ENCODE results near the gene JUP.
A peak's percentile ranks its signal among the peaks of the same experiment; 100 is the strongest.

Gene JUP

GRCh38 chr17:41736983-41737679, 49.4 kb downstream of the JUP start:
- Histone ChIP-seq H3K23ac (ENCODE audit: low read length in 2 of 2) (no peak overlapping the region), H3K4ac (ENCODE audit: low read depth in 1 of 2, low read length in 2 of 2) (no peak overlapping the region), H3K4me2 (ENCODE audit: low read length, poor library complexity, severe bottlenecking) (no peak overlapping the region), H3K4me1 (ENCODE audit: control insufficient read depth, insufficient read depth, low read depth, low read length) (peaks cover 35% of the 10 kb centered on the region), H3K79me1 (replicated peaks; ENCODE audit: low read length, poor library complexity, severe bottlenecking) (no peaks in the 10 kb centered on the region), H2AK5ac (ENCODE audit: low read length, severe bottlenecking) (no peak overlapping the region), H3K18ac (ENCODE audit: low read depth in 1 of 2, low read length in 2 of 2) (no peak overlapping the region), H3K27ac (ENCODE audit: low read length, poor library complexity, severe bottlenecking) (no peak overlapping the region), H4K91ac (ENCODE audit: low read length) (no peak overlapping the region), H2BK120ac (ENCODE audit: low read depth, low read length) (no peak overlapping the region), H3K14ac (ENCODE audit: low read length in 2 of 2) (no peak overlapping the region), H2BK15ac (ENCODE audit: low read depth, poor library complexity, severe bottlenecking) (no peak overlapping the region), H2BK5ac (ENCODE audit: low read depth, low read length, poor library complexity, severe bottlenecking) (no peak overlapping the region), H3K36me3 (ENCODE audit: control insufficient read depth in 1 of 2, insufficient read depth in 2 of 2, low read depth in 1 of 2, low read length in 2 of 2) (no peaks in the 10 kb centered on the region), H4K8ac (ENCODE audit: low read length) (no peak overlapping the region), H3K4me3 (ENCODE audit: insufficient read depth in 1 of 2, low read depth in 1 of 2, low read length in 2 of 2) (no peak overlapping the region), H2BK12ac (ENCODE audit: low read length in 2 of 2) (no peak overlapping the region), H2AFZ (ENCODE audit: low read depth, low read length) (no peak overlapping the region), H3K9me3 (ENCODE audit: control insufficient read depth, low read length) (no peaks in the 10 kb centered on the region), H3K9ac (ENCODE audit: low read length) (no peak overlapping the region), H3K27me3 (ENCODE audit: control insufficient read depth in 1 of 2, insufficient read depth in 1 of 2, low read length in 2 of 2) (peaks cover 51 to 62% of the 10 kb centered on the region in 2 experiments)
- DNase-seq, result no peak
- 86% methylated on average over 17 of the region's 17 CpGs for WGBS

GRCh38 chr17:41735744-41736143, 50.8 kb downstream of the JUP start:
- H2AFZ ChIP-seq (ENCODE audit: low read depth, low read length), result no peak overlapping the region
- H2BK12ac ChIP-seq (ENCODE audit: low read length in 2 of 2), result no peak overlapping the region
- no peak overlapping the region for H4K8ac ChIP-seq (ENCODE audit: low read length)
- H3K79me1 ChIP-seq (replicated peaks; ENCODE audit: low read length, poor library complexity, severe bottlenecking), result no peaks in the 10 kb centered on the region
- H3K4me3 ChIP-seq (ENCODE audit: insufficient read depth in 1 of 2, low read depth in 1 of 2, low read length in 2 of 2), result no peak overlapping the region
- DNase-seq, result no peak
- 92% methylated on average over 4 of the region's 4 CpGs for WGBS
- H3K14ac ChIP-seq (ENCODE audit: low read length in 2 of 2), result no peak overlapping the region
- no peaks in the 10 kb centered on the region for H3K9me3 ChIP-seq (ENCODE audit: control insufficient read depth, low read length)
- no peak overlapping the region for H3K23ac ChIP-seq (ENCODE audit: low read length in 2 of 2)
- no peak overlapping the region for H4K91ac ChIP-seq (ENCODE audit: low read length)
- H3K4me1 ChIP-seq (ENCODE audit: control insufficient read depth, insufficient read depth, low read depth, low read length), result peaks cover 35% of the 10 kb centered on the region
- H3K36me3 ChIP-seq (ENCODE audit: control insufficient read depth in 1 of 2, insufficient read depth in 2 of 2, low read depth in 1 of 2, low read length in 2 of 2), result no peaks in the 10 kb centered on the region
- peaks cover 64 to 69% of the 10 kb centered on the region in 2 experiments for H3K27me3 ChIP-seq (ENCODE audit: control insufficient read depth in 1 of 2, insufficient read depth in 1 of 2, low read length in 2 of 2)
- H3K4me2 ChIP-seq (ENCODE audit: low read length, poor library complexity, severe bottlenecking), result no peak overlapping the region
- H2AK5ac ChIP-seq (ENCODE audit: low read length, severe bottlenecking), result no peak overlapping the region
- no peak overlapping the region for H3K9ac ChIP-seq (ENCODE audit: low read length)
- H3K4ac ChIP-seq (ENCODE audit: low read depth in 1 of 2, low read length in 2 of 2), result no peak overlapping the region
- no peak overlapping the region for H2BK120ac ChIP-seq (ENCODE audit: low read depth, low read length)
- no peak overlapping the region for H2BK5ac ChIP-seq (ENCODE audit: low read depth, low read length, poor library complexity, severe bottlenecking)
- H3K27ac ChIP-seq (ENCODE audit: low read length, poor library complexity, severe bottlenecking), result no peak overlapping the region
- H2BK15ac ChIP-seq (ENCODE audit: low read depth, poor library complexity, severe bottlenecking), result no peak overlapping the region
- H3K18ac ChIP-seq (ENCODE audit: low read depth in 1 of 2, low read length in 2 of 2), result no peak overlapping the region

- no peaks in the 10 kb centered on the region for H3K9me3 ChIP-seq (ENCODE audit: control insufficient read depth, low read length)
- H4K8ac ChIP-seq (ENCODE audit: low read length), result no peak overlapping the region
- H4K91ac ChIP-seq (ENCODE audit: low read length), result no peak overlapping the region
- no peak overlapping the region for H2BK15ac ChIP-seq (ENCODE audit: low read depth, poor library complexity, severe bottlenecking)
- no peak overlapping the region for H3K18ac ChIP-seq (ENCODE audit: low read depth in 1 of 2, low read length in 2 of 2)
- H2AK5ac ChIP-seq (ENCODE audit: low read length, severe bottlenecking), result no peak overlapping the region
- H2BK5ac ChIP-seq (ENCODE audit: low read depth, low read length, poor library complexity, severe bottlenecking), result no peak overlapping the region
- DNase-seq, result no peak
- no peak overlapping the region for H3K4ac ChIP-seq (ENCODE audit: low read depth in 1 of 2, low read length in 2 of 2)
- H3K27ac ChIP-seq (ENCODE audit: low read length, poor library complexity, severe bottlenecking), result no peak overlapping the region
- H2BK12ac ChIP-seq (ENCODE audit: low read length in 2 of 2), result no peak overlapping the region
- 4% methylated on average over 23 of the region's 23 CpGs for WGBS
- H3K4me3 ChIP-seq (ENCODE audit: insufficient read depth in 1 of 2, low read depth in 1 of 2, low read length in 2 of 2), result peak overlapping the region; percentile 61 to 63
- no peak overlapping the region for H3K9ac ChIP-seq (ENCODE audit: low read length)
- H2AFZ ChIP-seq (ENCODE audit: low read depth, low read length), result peak overlapping the region; percentile 81
- H3K27me3 ChIP-seq (ENCODE audit: control insufficient read depth in 1 of 2, insufficient read depth in 1 of 2, low read length in 2 of 2), result peaks cover 71 to 77% of the 10 kb centered on the region in 2 experiments
- peaks cover 32% of the 10 kb centered on the region for H3K4me1 ChIP-seq (ENCODE audit: control insufficient read depth, insufficient read depth, low read depth, low read length)
- no peaks in the 10 kb centered on the region for H3K36me3 ChIP-seq (ENCODE audit: control insufficient read depth in 1 of 2, insufficient read depth in 2 of 2, low read depth in 1 of 2, low read length in 2 of 2)
- no peaks in the 10 kb centered on the region for H3K79me1 ChIP-seq (replicated peaks; ENCODE audit: low read length, poor library complexity, severe bottlenecking)
- H3K23ac ChIP-seq (ENCODE audit: low read length in 2 of 2), result no peak overlapping the region
- no peak overlapping the region for H3K14ac ChIP-seq (ENCODE audit: low read length in 2 of 2)
- peak overlapping the region; percentile 99 for H3K4me2 ChIP-seq (ENCODE audit: low read length, poor library complexity, severe bottlenecking)
- no peak overlapping the region for H2BK120ac ChIP-seq (ENCODE audit: low read depth, low read length)
Measured at GRCh38 chr17:41734949-41735313, 51.6 kb downstream of the JUP start.

DNA sequence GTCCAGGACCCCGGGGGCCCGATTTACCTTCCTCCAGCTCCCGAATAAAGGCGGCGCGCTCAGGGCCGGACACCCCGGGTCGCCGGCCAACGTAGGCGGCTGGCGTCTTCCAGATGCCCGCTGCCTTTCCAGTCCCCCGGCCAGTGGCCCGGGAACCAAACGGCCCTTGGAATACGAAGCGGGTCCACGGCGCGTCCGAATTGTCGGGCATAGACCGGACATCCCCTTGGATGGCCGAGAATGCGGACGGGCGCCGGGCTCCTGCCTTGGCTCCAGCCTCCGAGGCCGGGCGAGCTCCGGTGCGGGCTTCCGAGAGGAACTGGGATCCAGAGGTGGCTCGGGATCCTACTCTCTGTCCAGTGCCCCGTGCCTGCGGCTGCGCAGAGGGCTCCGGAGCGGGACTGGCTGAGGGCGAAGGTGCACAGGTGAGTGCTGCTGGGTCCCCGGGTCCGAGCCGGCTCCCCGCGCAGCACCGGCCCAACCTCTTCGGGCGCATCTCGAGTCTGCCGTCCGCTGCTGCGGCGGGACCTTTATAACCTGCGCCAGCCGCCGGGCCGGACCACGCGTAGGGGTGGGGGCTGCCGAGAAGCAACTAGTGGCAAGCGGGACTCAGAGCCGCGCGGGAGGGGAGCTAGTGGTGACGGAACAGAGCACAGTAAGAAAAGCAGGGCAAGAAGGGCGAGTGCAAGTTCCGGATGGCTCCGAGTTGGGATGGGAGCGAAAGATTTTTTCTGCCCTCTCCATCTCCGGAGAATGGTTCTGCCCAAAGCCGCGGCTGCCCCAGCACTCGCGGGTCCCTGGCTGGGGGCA, 52.2 kb downstream of the JUP start, which contains the start of gene HAP1:
Gene HAP1, minus strand, starts transcription at position 505 of the 810 bp plus-strand sequence. Its CDS starts 9 bp downstream, at position 496.
- Histone ChIP-seq H3K36me3 (ENCODE audit: control insufficient read depth in 1 of 2, insufficient read depth in 2 of 2, low read depth in 1 of 2, low read length in 2 of 2) (no peaks in the 10 kb centered on the region), H2AFZ (ENCODE audit: low read depth, low read length) (peak within 1 kb of the TSS; percentile 81), H2BK15ac (ENCODE audit: low read depth, poor library complexity, severe bottlenecking) (no peak within 1 kb of the TSS), H3K27me3 (ENCODE audit: control insufficient read depth in 1 of 2, insufficient read depth in 1 of 2, low read length in 2 of 2) (peaks cover 71 to 77% of the 10 kb centered on the region in 2 experiments), H3K18ac (ENCODE audit: low read depth in 1 of 2, low read length in 2 of 2) (peak within 1 kb of the TSS; percentile 63 to 82), H2BK5ac (ENCODE audit: low read depth, low read length, poor library complexity, severe bottlenecking) (no peak within 1 kb of the TSS), H3K4me3 (ENCODE audit: insufficient read depth in 1 of 2, low read depth in 1 of 2, low read length in 2 of 2) (peak within 1 kb of the TSS; percentile 61 to 63), H3K9ac (ENCODE audit: low read length) (peak within 1 kb of the TSS; percentile 68), H3K4me2 (ENCODE audit: low read length, poor library complexity, severe bottlenecking) (peak within 1 kb of the TSS; percentile 99), H4K8ac (ENCODE audit: low read length) (peak within 1 kb of the TSS; percentile 94), H3K27ac (ENCODE audit: low read length, poor library complexity, severe bottlenecking) (no peak within 1 kb of the TSS), H2BK12ac (ENCODE audit: low read length in 2 of 2) (peak within 1 kb of the TSS in 1 of 2 experiments; percentile 95), H3K4ac (ENCODE audit: low read depth in 1 of 2, low read length in 2 of 2) (no peak within 1 kb of the TSS), H2BK120ac (ENCODE audit: low read depth, low read length) (no peak within 1 kb of the TSS), H2AK5ac (ENCODE audit: low read length, severe bottlenecking) (no peak within 1 kb of the TSS), H3K4me1 (ENCODE audit: control insufficient read depth, insufficient read depth, low read depth, low read length) (peaks cover 28% of the 10 kb centered on the region), H3K79me1 (replicated peaks; ENCODE audit: low read length, poor library complexity, severe bottlenecking) (no peaks in the 10 kb centered on the region), H4K91ac (ENCODE audit: low read length) (no peak within 1 kb of the TSS), H3K14ac (ENCODE audit: low read length in 2 of 2) (no peak within 1 kb of the TSS), H3K23ac (ENCODE audit: low read length in 2 of 2) (peak within 1 kb of the TSS in 1 of 2 experiments; percentile 85), H3K9me3 (ENCODE audit: control insufficient read depth, low read length) (no peaks in the 10 kb centered on the region)
- under 1% methylated on average over 76 of the region's 77 CpGs for WGBS
- DNase-seq, result peak; percentile 63
